Measurements from ENCODE around the gene AGAP2. TPM values are rescaled to one million over a fixed set of nuclear protein-coding genes. Genes with fewer than 3 reads are reported as not detected.

The AGAP2 gene
- total and polyA plus RNA-seq, 2 donors: 14.4 to 15.5 TPM

GRCh38 chr12:57743769-57744168 lies 5.2 kb upstream of the AGAP2 start:
- Histone ChIP-seq H3K9me3 (ENCODE audit: control insufficient read depth in 2 of 2, insufficient read depth in 1 of 2, low read length in 1 of 2) (no peaks in the 10 kb centered on the region), H3K27me3 (ENCODE audit: control insufficient read depth in 2 of 2, insufficient read depth in 1 of 2, low read length in 1 of 2) (peaks cover 0 to 10% of the 10 kb centered on the region in 2 donors), H3K27ac (ENCODE audit: low read depth in 1 of 2, low read length in 1 of 2) (peak overlapping the region in 1 of 2 donors; percentile 82), H3K4me3 (ENCODE audit: low read length in 2 of 2) (no peak overlapping the region), H3K4me1 (ENCODE audit: control insufficient read depth in 2 of 2, insufficient read depth in 2 of 2, low read length in 2 of 2) (peaks cover 34 to 56% of the 10 kb centered on the region in 2 donors), H3K36me3 (ENCODE audit: control insufficient read depth in 2 of 2, insufficient read depth in 2 of 2, low read length in 1 of 2) (peaks cover 17 to 30% of the 10 kb centered on the region in 2 donors)
- 95% methylated on average over 2 of the region's 2 CpGs for WGBS
- no peak for DNase-seq (ENCODE audit: low read depth in 6 of 9, low spot score in 9 of 9)

GRCh38 chr12:57741844-57742738 lies 3.5 kb upstream of the AGAP2 start:
- WGBS: 21% methylated on average over 14 of the region's 14 CpGs
- peak overlapping the region; percentile 47 to 82 for H3K27ac ChIP-seq (ENCODE audit: low read depth in 1 of 2, low read length in 1 of 2)
- peaks cover 34 to 60% of the 10 kb centered on the region in 2 donors for H3K4me1 ChIP-seq (ENCODE audit: control insufficient read depth in 2 of 2, insufficient read depth in 2 of 2, low read length in 2 of 2)
- peaks cover 16 to 24% of the 10 kb centered on the region in 2 donors for H3K36me3 ChIP-seq (ENCODE audit: control insufficient read depth in 2 of 2, insufficient read depth in 2 of 2, low read length in 1 of 2)
- peaks cover 0 to 15% of the 10 kb centered on the region in 2 donors for H3K27me3 ChIP-seq (ENCODE audit: control insufficient read depth in 2 of 2, insufficient read depth in 1 of 2, low read length in 1 of 2)
- H3K4me3 ChIP-seq (ENCODE audit: low read length in 2 of 2): peak overlapping the region; percentile 57 to 58
- H3K9me3 ChIP-seq (ENCODE audit: control insufficient read depth in 2 of 2, insufficient read depth in 1 of 2, low read length in 1 of 2): no peaks in the 10 kb centered on the region
- DNase-seq (ENCODE audit: low read depth in 6 of 9, low spot score in 9 of 9): peak in 5 of 9 donors; percentile 49 to 82 (median 71)

- Histone ChIP-seq H3K36me3 (ENCODE audit: control insufficient read depth in 2 of 2, insufficient read depth in 2 of 2, low read length in 1 of 2) (peaks cover 13 to 21% of the 10 kb centered on the region in 2 donors), H3K4me1 (ENCODE audit: control insufficient read depth in 2 of 2, insufficient read depth in 2 of 2, low read length in 2 of 2) (peaks cover 34 to 60% of the 10 kb centered on the region in 2 donors), H3K27me3 (ENCODE audit: control insufficient read depth in 2 of 2, insufficient read depth in 1 of 2, low read length in 1 of 2) (peaks cover 0 to 20% of the 10 kb centered on the region in 2 donors), H3K9me3 (ENCODE audit: control insufficient read depth in 2 of 2, insufficient read depth in 1 of 2, low read length in 1 of 2) (no peaks in the 10 kb centered on the region), H3K27ac (ENCODE audit: low read depth in 1 of 2, low read length in 1 of 2) (peak overlapping the region; percentile 60 to 82), H3K4me3 (ENCODE audit: low read length in 2 of 2) (peak overlapping the region; percentile 57 to 58)
- DNase-seq (ENCODE audit: low read depth in 6 of 9, low spot score in 9 of 9): no peak
- WGBS: 12% methylated on average over 1 of the region's 1 CpG
Observed at GRCh38 chr12:57741413-57741789, 2.9 kb upstream of the AGAP2 start.

GRCh38 chr12:57740656-57741412 lies 2.3 kb upstream of the AGAP2 start:
- Histone ChIP-seq H3K4me1 (ENCODE audit: control insufficient read depth in 2 of 2, insufficient read depth in 2 of 2, low read length in 2 of 2) (peaks cover 33 to 60% of the 10 kb centered on the region in 2 donors), H3K27me3 (ENCODE audit: control insufficient read depth in 2 of 2, insufficient read depth in 1 of 2, low read length in 1 of 2) (peaks cover 0 to 24% of the 10 kb centered on the region in 2 donors), H3K27ac (ENCODE audit: low read depth in 1 of 2, low read length in 1 of 2) (peak overlapping the region; percentile 6 to 82), H3K4me3 (ENCODE audit: low read length in 2 of 2) (peak overlapping the region; percentile 57 to 58), H3K36me3 (ENCODE audit: control insufficient read depth in 2 of 2, insufficient read depth in 2 of 2, low read length in 1 of 2) (peaks cover 9 to 25% of the 10 kb centered on the region in 2 donors), H3K9me3 (ENCODE audit: control insufficient read depth in 2 of 2, insufficient read depth in 1 of 2, low read length in 1 of 2) (no peaks in the 10 kb centered on the region)
- DNase-seq (ENCODE audit: low read depth in 6 of 9, low spot score in 9 of 9): peak in 8 of 9 donors; percentile 77 to 94 (median 82)
- 17% methylated on average over 5 of the region's 5 CpGs for WGBS

GRCh38 chr12:57739914-57740538 lies 1.5 kb upstream of the AGAP2 start:
- H3K36me3 ChIP-seq (ENCODE audit: control insufficient read depth in 2 of 2, insufficient read depth in 2 of 2, low read length in 1 of 2): peaks cover 13 to 27% of the 10 kb centered on the region in 2 donors
- no peak for DNase-seq (ENCODE audit: low read depth in 6 of 9, low spot score in 9 of 9)
- no peak overlapping the region for H3K4me3 ChIP-seq (ENCODE audit: low read length in 2 of 2)
- 91% methylated on average over 10 of the region's 10 CpGs for WGBS
- H3K27ac ChIP-seq (ENCODE audit: low read depth in 1 of 2, low read length in 1 of 2): no peak overlapping the region
- peaks cover 29 to 52% of the 10 kb centered on the region in 2 donors for H3K4me1 ChIP-seq (ENCODE audit: control insufficient read depth in 2 of 2, insufficient read depth in 2 of 2, low read length in 2 of 2)
- no peaks in the 10 kb centered on the region for H3K9me3 ChIP-seq (ENCODE audit: control insufficient read depth in 2 of 2, insufficient read depth in 1 of 2, low read length in 1 of 2)
- peaks cover 0 to 24% of the 10 kb centered on the region in 2 donors for H3K27me3 ChIP-seq (ENCODE audit: control insufficient read depth in 2 of 2, insufficient read depth in 1 of 2, low read length in 1 of 2)

GRCh38 chr12:57739387-57739786 lies 845 bp upstream of the AGAP2 start:
- WGBS: 89% methylated on average over 7 of the region's 7 CpGs
- no peak for DNase-seq (ENCODE audit: low read depth in 6 of 9, low spot score in 9 of 9)
- H3K27me3 ChIP-seq (ENCODE audit: control insufficient read depth in 2 of 2, insufficient read depth in 1 of 2, low read length in 1 of 2): peaks cover 0 to 24% of the 10 kb centered on the region in 2 donors

GRCh38 chr12:57737467-57738460 lies 778 bp downstream of the AGAP2 start:
- no peak for DNase-seq (ENCODE audit: low read depth in 6 of 9, low spot score in 9 of 9)
- WGBS: 94% methylated on average over 110 of the region's 110 CpGs
- no peak overlapping the region for H3K4me3 ChIP-seq (ENCODE audit: low read length in 2 of 2)

More at GRCh38 chr12:57739387-57739786, 845 bp upstream of the AGAP2 start:
- Histone ChIP-seq H3K4me1 (ENCODE audit: control insufficient read depth in 2 of 2, insufficient read depth in 2 of 2, low read length in 2 of 2) (peaks cover 26 to 48% of the 10 kb centered on the region in 2 donors), H3K9me3 (ENCODE audit: control insufficient read depth in 2 of 2, insufficient read depth in 1 of 2, low read length in 1 of 2) (no peaks in the 10 kb centered on the region), H3K27ac (ENCODE audit: low read depth in 1 of 2, low read length in 1 of 2) (no peak overlapping the region), H3K36me3 (ENCODE audit: control insufficient read depth in 2 of 2, insufficient read depth in 2 of 2, low read length in 1 of 2) (peaks cover 18 to 34% of the 10 kb centered on the region in 2 donors), H3K4me3 (ENCODE audit: low read length in 2 of 2) (no peak overlapping the region)

More at GRCh38 chr12:57737467-57738460, 778 bp downstream of the AGAP2 start:
- Histone ChIP-seq H3K36me3 (ENCODE audit: control insufficient read depth in 2 of 2, insufficient read depth in 2 of 2, low read length in 1 of 2) (peaks cover 30 to 50% of the 10 kb centered on the region in 2 donors), H3K4me1 (ENCODE audit: control insufficient read depth in 2 of 2, insufficient read depth in 2 of 2, low read length in 2 of 2) (peaks cover 22 to 42% of the 10 kb centered on the region in 2 donors), H3K27ac (ENCODE audit: low read depth in 1 of 2, low read length in 1 of 2) (no peak overlapping the region), H3K27me3 (ENCODE audit: control insufficient read depth in 2 of 2, insufficient read depth in 1 of 2, low read length in 1 of 2) (peaks cover 0 to 22% of the 10 kb centered on the region in 2 donors), H3K9me3 (ENCODE audit: control insufficient read depth in 2 of 2, insufficient read depth in 1 of 2, low read length in 1 of 2) (no peaks in the 10 kb centered on the region)

Measured in thymus (tissue), 11 donors.